ENCODE results near the gene TSPEAR.
"Not testable (repeated sequence)": the region's sequence is repeated elsewhere in the genome, so short reads cannot be mapped to it uniquely, and the experiment has no call there.

The TSPEAR gene

DNA sequence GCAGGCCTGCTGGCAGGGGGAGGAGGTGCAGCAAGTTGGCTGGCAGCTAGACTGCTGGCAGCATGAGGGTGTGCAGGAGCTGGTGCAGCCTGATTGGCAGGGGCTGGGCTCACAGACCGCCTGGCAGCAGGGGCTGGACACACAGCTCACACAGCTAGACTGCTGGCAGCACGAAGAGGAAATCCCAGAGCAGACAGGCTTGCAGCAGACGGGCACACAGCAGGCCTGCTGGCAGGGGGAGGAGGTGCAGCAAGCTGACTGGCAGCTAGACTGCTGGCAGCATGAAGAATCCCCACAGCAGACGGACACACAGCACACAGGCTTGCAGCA, 119.6 kb downstream of the TSPEAR start:
- not testable (repeated sequence) for H3K4me3 ChIP-seq (ENCODE audit: extremely low read depth, insufficient read depth, low read length, poor library complexity, severe bottlenecking); H3K36me3 ChIP-seq (ENCODE audit: control insufficient read depth, insufficient read depth, low read length); H3K9me3 ChIP-seq (ENCODE audit: control insufficient read depth, low read length); H3K27ac ChIP-seq (ENCODE audit: low read depth, low read length, severe bottlenecking)
- H3K4me1 ChIP-seq (ENCODE audit: control insufficient read depth, insufficient read depth, low read length, poor library complexity, severe bottlenecking): peaks cover 10% of the 10 kb centered on the region
- no CpG with 5 or more reads among the region's 4 CpGs for WGBS, 2 experiments (ENCODE audit: insufficient coverage in 2 of 2)

- WGBS, 2 experiments (ENCODE audit: insufficient coverage in 2 of 2): 86 to 88% methylated on average over 9 to 14 of the region's 19 CpGs
- not testable (repeated sequence) for H3K27ac ChIP-seq (ENCODE audit: low read depth, low read length, severe bottlenecking); H3K9me3 ChIP-seq (ENCODE audit: control insufficient read depth, low read length); H3K36me3 ChIP-seq (ENCODE audit: control insufficient read depth, insufficient read depth, low read length); H3K4me3 ChIP-seq (ENCODE audit: extremely low read depth, insufficient read depth, low read length, poor library complexity, severe bottlenecking)
- peaks cover 10% of the 10 kb centered on the region for H3K4me1 ChIP-seq (ENCODE audit: control insufficient read depth, insufficient read depth, low read length, poor library complexity, severe bottlenecking)
These were observed 120.2 kb downstream of the TSPEAR start for GRCh38 chr21:44590897-44591800.

GRCh38 chr21:44590311-44590721, 121.1 kb downstream of the TSPEAR start:
- Histone ChIP-seq H3K27ac (ENCODE audit: low read depth, low read length, severe bottlenecking) (no peak overlapping the region), H3K36me3 (ENCODE audit: control insufficient read depth, insufficient read depth, low read length) (no peaks in the 10 kb centered on the region), H3K4me3 (ENCODE audit: extremely low read depth, insufficient read depth, low read length, poor library complexity, severe bottlenecking) (no peak overlapping the region), H3K9me3 (ENCODE audit: control insufficient read depth, low read length) (no peaks in the 10 kb centered on the region), H3K4me1 (ENCODE audit: control insufficient read depth, insufficient read depth, low read length, poor library complexity, severe bottlenecking) (peaks cover 10% of the 10 kb centered on the region)
- 100% methylated on average over 2 of the region's 10 CpGs; no CpG with 5 or more reads in 1 of the 2 experiments for WGBS, 2 experiments (ENCODE audit: insufficient coverage in 2 of 2)

DNA sequence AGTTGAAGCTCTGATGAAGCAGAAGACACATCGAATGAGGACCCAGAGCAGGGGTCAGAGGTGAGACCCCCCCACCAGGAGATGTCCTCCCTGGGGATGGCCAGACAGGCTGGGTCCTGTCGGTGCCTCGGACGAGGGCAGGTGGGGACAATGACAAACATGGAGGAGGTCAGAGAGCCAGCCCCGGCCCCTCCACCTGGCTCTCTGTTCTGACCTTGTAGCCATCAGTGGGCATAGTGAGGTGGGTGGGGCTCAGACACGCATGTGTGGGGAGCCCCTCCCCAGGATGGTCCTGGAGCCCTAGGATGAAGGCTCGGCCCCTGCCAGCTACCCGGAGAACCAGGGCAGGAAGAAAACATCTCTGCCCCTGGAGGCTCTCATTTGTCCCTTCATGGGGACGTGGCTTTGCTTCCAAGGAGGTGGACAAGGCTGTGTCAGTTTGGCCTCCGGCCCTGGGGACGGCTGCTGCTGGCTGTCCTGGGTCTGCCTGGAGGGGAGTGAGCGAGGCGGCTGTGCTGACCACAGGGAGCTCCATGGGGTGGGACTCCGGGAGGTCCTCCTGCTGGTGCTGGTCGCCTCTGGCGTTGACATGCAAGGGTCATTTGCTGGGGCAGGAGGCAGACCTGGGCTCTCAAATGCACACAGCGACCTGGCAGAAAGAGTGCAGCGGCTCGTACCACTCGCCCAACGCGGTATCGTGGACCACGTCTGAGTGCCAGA, 121.6 kb downstream of the TSPEAR start:
- Histone ChIP-seq H3K9me3 (ENCODE audit: control insufficient read depth, low read length) (no peaks in the 10 kb centered on the region), H3K4me1 (ENCODE audit: control insufficient read depth, insufficient read depth, low read length, poor library complexity, severe bottlenecking) (peaks cover 10% of the 10 kb centered on the region), H3K4me3 (ENCODE audit: extremely low read depth, insufficient read depth, low read length, poor library complexity, severe bottlenecking) (no peak overlapping the region), H3K27ac (ENCODE audit: low read depth, low read length, severe bottlenecking) (no peak overlapping the region), H3K36me3 (ENCODE audit: control insufficient read depth, insufficient read depth, low read length) (no peaks in the 10 kb centered on the region)
- 93 to 94% methylated on average over 23 to 24 of the region's 24 CpGs for WGBS, 2 experiments (ENCODE audit: insufficient coverage in 2 of 2)

DNA sequence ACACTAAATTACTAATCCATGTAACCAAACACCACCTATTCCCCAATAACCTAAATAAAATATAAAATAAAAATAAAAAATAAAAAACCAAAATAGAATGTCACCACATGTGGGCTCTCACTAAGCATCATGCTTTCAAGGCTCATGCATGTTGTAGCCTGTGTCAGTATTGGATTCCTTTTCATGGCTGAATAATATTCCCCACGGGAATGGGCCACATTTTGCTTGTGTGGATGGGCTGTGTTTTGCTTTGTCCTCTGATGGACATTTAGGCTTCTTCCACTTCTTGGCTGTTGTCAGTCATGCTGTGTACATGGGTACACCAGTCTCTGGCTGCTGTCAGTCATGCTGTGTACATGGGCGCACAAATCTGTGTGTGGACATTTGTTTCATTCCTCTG, 122.3 kb downstream of the TSPEAR start:
- H3K4me3 ChIP-seq (ENCODE audit: extremely low read depth, insufficient read depth, low read length, poor library complexity, severe bottlenecking): no peak overlapping the region
- peaks cover 9% of the 10 kb centered on the region for H3K4me1 ChIP-seq (ENCODE audit: control insufficient read depth, insufficient read depth, low read length, poor library complexity, severe bottlenecking)
- H3K36me3 ChIP-seq (ENCODE audit: control insufficient read depth, insufficient read depth, low read length): no peaks in the 10 kb centered on the region
- no peak overlapping the region for H3K27ac ChIP-seq (ENCODE audit: low read depth, low read length, severe bottlenecking)
- WGBS, 2 experiments (ENCODE audit: insufficient coverage in 2 of 2): 100% methylated on average over 2 of the region's 2 CpGs
- H3K9me3 ChIP-seq (ENCODE audit: control insufficient read depth, low read length): no peaks in the 10 kb centered on the region

- no peak overlapping the region for H3K4me3 ChIP-seq (ENCODE audit: extremely low read depth, insufficient read depth, low read length, poor library complexity, severe bottlenecking)
- no peak overlapping the region for H3K27ac ChIP-seq (ENCODE audit: low read depth, low read length, severe bottlenecking)
- WGBS, 2 experiments (ENCODE audit: insufficient coverage in 2 of 2): 95 to 96% methylated on average over 3 of the region's 3 CpGs
- H3K9me3 ChIP-seq (ENCODE audit: control insufficient read depth, low read length): no peaks in the 10 kb centered on the region
- no peaks in the 10 kb centered on the region for H3K36me3 ChIP-seq (ENCODE audit: control insufficient read depth, insufficient read depth, low read length)
- H3K4me1 ChIP-seq (ENCODE audit: control insufficient read depth, insufficient read depth, low read length, poor library complexity, severe bottlenecking): no peaks in the 10 kb centered on the region
These were observed 125.5 kb downstream of the TSPEAR start for GRCh38 chr21:44585892-44586291.

DNA sequence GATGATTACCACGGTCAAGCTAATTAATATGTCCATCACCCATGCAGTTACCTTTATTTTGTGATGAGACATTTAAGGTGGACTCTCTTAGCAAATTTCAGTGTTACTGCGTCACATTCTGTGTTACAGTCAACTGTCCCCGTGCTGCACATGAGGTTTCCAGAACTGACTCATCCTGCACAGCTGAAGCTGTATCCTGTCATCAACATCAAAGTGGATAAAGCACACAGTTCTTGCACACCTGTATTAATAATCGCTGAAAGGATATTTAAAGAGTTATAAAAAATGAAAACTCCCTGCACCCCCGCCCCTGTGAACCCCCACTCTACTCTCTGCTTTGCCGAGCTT, 127.6 kb downstream of the TSPEAR start:
- Histone ChIP-seq H3K4me1 (ENCODE audit: control insufficient read depth, insufficient read depth, low read length, poor library complexity, severe bottlenecking) (no peaks in the 10 kb centered on the region), H3K36me3 (ENCODE audit: control insufficient read depth, insufficient read depth, low read length) (no peaks in the 10 kb centered on the region), H3K27ac (ENCODE audit: low read depth, low read length, severe bottlenecking) (no peak overlapping the region), H3K9me3 (ENCODE audit: control insufficient read depth, low read length) (no peaks in the 10 kb centered on the region), H3K4me3 (ENCODE audit: extremely low read depth, insufficient read depth, low read length, poor library complexity, severe bottlenecking) (no peak overlapping the region)
- 80 to 87% methylated on average over 2 to 3 of the region's 6 CpGs for WGBS, 2 experiments (ENCODE audit: insufficient coverage in 2 of 2)

DNA sequence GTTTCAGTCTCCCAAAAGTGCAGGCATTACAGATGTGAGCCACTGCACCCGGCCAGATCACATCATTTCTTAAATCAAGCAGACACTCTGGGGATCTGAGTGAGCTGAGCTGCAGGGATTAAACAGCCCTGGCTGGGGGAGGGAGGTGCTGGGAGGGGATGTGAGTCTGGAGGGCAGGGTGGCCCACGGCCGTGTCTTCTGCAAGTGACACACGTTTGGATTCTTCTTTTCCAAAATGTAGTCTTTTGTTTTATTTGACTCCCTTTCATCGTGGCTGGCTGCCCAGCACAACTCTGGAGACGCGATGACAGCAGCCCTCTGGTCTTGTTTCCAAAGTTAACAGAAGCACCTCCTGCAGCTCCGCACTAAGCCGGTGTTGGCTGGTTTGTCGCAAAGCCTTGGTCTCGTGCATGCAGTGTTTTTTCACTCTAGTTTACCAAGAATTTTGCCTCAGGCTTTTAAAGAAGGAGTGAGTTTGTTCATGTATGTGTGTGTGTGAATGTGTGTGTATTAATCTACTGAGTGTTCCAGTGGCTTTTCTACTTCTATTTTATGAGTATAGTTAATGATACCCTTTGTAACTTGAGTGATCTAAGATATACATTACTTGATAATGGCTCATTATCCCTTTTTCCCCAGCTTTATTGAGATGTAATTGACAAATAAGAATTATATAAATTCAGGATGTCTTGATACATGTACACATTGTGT, 128.1 kb downstream of the TSPEAR start:
- Histone ChIP-seq H3K36me3 (ENCODE audit: control insufficient read depth, insufficient read depth, low read length) (no peaks in the 10 kb centered on the region), H3K4me1 (ENCODE audit: control insufficient read depth, insufficient read depth, low read length, poor library complexity, severe bottlenecking) (no peaks in the 10 kb centered on the region), H3K4me3 (ENCODE audit: extremely low read depth, insufficient read depth, low read length, poor library complexity, severe bottlenecking) (no peak overlapping the region), H3K9me3 (ENCODE audit: control insufficient read depth, low read length) (no peaks in the 10 kb centered on the region), H3K27ac (ENCODE audit: low read depth, low read length, severe bottlenecking) (no peak overlapping the region)
- WGBS, 2 experiments (ENCODE audit: insufficient coverage in 2 of 2): 64 to 69% methylated on average over 10 to 11 of the region's 11 CpGs

DNA sequence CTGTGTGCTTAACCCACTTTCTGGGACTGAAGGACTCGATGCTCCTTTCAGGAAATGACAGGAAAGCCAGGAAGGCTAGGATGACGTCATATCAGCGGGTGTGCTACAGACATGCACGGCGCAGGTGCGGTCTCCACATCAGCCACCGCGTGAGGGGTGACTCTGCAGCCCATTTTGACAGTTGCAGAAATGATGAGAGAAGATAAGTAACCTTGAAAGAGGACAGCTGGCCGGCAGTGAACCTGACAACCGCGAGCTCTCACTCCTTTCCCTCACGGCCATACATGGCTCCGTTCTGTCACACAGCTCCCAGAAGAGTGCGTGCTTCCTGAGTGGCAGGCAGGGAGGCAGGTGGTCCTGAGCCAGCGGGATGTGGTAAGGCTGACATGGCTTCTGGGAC, 129.3 kb downstream of the TSPEAR start:
- Histone ChIP-seq H3K4me1 (ENCODE audit: control insufficient read depth, insufficient read depth, low read length, poor library complexity, severe bottlenecking) (no peaks in the 10 kb centered on the region), H3K27ac (ENCODE audit: low read depth, low read length, severe bottlenecking) (no peak overlapping the region), H3K4me3 (ENCODE audit: extremely low read depth, insufficient read depth, low read length, poor library complexity, severe bottlenecking) (no peak overlapping the region), H3K9me3 (ENCODE audit: control insufficient read depth, low read length) (peaks cover 5% of the 10 kb centered on the region), H3K36me3 (ENCODE audit: control insufficient read depth, insufficient read depth, low read length) (no peaks in the 10 kb centered on the region)
- 80 to 95% methylated on average over 13 to 14 of the region's 15 CpGs for whole genome bisulfite sequencing, 2 experiments (ENCODE audit: insufficient coverage in 2 of 2)

DNA sequence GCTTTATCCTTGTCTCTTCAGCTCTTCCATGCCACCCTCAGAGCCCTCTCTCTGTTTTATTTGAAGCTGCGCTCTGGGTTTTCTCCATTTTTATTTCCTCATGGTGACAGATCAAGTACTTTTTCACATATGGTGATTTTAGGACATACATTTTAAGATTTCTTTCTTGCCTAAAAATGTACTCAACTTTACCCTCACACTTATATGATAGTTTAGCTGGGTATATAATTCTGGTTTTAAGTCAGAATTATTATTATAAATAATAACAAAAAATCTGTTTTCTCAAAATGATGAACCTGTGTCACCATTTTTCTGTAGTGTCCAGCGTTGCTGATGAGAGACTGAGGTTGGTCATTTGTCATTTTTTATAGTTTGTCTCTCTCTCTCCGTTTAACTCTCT, 130.2 kb downstream of the TSPEAR start:
- Histone ChIP-seq H3K4me1 (ENCODE audit: control insufficient read depth, insufficient read depth, low read length, poor library complexity, severe bottlenecking) (no peaks in the 10 kb centered on the region), H3K4me3 (ENCODE audit: extremely low read depth, insufficient read depth, low read length, poor library complexity, severe bottlenecking) (no peak overlapping the region), H3K9me3 (ENCODE audit: control insufficient read depth, low read length) (peaks cover 8% of the 10 kb centered on the region), H3K27ac (ENCODE audit: low read depth, low read length, severe bottlenecking) (no peak overlapping the region), H3K36me3 (ENCODE audit: control insufficient read depth, insufficient read depth, low read length) (no peaks in the 10 kb centered on the region)
- no CpG with 5 or more reads among the region's 3 CpGs for WGBS, 2 experiments (ENCODE audit: insufficient coverage in 2 of 2)

All from mesodermal cell (in vitro differentiated cells).